ENCODE measurements around the gene PCSK5. TPM values are rescaled to one million over a fixed set of nuclear protein-coding genes. Genes with fewer than 3 reads are reported as not detected.

Gene PCSK5
- total RNA-seq, 2 donors from 2014 or later = 41.2 to 63.7 TPM

DNA sequence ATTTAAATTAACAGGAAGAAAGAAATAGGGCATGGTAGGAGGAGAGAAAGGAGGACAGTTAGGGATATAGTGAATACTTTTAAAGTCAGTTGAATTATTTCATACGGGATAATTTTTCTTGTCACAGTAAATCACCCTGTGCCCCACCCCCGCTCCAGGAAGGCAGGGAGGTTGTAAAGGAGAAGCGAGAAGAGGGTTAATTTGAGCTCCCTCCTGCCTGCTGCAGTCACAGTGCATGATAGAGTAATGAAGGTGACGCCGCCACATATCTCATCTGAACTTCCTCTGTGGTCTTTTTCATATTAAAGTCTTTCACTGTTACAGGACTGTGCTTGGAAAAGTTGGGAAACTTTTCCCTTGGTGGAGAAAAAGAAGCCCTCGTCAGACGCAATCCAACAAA lies 896 bp upstream of the PCSK5 start:
- TF ChIP-seq, protein P1, sequence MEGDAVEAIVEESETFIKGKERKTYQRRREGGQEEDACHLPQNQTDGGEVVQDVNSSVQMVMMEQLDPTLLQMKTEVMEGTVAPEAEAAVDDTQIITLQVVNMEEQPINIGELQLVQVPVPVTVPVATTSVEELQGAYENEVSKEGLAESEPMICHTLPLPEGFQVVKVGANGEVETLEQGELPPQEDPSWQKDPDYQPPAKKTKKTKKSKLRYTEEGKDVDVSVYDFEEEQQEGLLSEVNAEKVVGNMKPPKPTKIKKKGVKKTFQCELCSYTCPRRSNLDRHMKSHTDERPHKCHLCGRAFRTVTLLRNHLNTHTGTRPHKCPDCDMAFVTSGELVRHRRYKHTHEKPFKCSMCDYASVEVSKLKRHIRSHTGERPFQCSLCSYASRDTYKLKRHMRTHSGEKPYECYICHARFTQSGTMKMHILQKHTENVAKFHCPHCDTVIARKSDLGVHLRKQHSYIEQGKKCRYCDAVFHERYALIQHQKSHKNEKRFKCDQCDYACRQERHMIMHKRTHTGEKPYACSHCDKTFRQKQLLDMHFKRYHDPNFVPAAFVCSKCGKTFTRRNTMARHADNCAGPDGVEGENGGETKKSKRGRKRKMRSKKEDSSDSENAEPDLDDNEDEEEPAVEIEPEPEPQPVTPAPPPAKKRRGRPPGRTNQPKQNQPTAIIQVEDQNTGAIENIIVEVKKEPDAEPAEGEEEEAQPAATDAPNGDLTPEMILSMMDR (IDR thresholded peaks at IDR 0.05) = no peak
- Histone ChIP-seq H3K4me1 (ENCODE audit: control insufficient read depth in 1 of 2, low read depth in 2 of 2) (peaks cover 4 to 30% of the 10 kb centered on the region in 2 donors), H3K4me3 (peak overlapping the region; percentile 92), H3K27ac (peak overlapping the region; percentile 92 to 93), H3K36me3 (no peaks in the 10 kb centered on the region), H3K9me3 (no peaks in the 10 kb centered on the region), H3K27me3 (replicated peaks; ENCODE audit: insufficient read depth) (no peaks in the 10 kb centered on the region)
- no peak for DNase-seq (ENCODE audit: low spot score)
- peak; percentile 22 for ATAC-seq (ENCODE audit: insufficient number of reproducible peaks, low FRiP score, low read depth)

- peak overlapping the region; percentile 92 for H3K4me3 ChIP-seq
- TF ChIP-seq, protein P1 (IDR thresholded peaks at IDR 0.05) = no peak
- no peaks in the 10 kb centered on the region for H3K9me3 ChIP-seq
- peak overlapping the region; percentile 92 to 93 for H3K27ac ChIP-seq
- DNase-seq (ENCODE audit: low spot score) (no peak), ATAC-seq (ENCODE audit: insufficient number of reproducible peaks, low FRiP score, low read depth) (peak; percentile 25)
- H3K36me3 ChIP-seq = no peaks in the 10 kb centered on the region
- no peaks in the 10 kb centered on the region for H3K27me3 ChIP-seq (replicated peaks; ENCODE audit: insufficient read depth)
- peaks cover 4 to 34% of the 10 kb centered on the region in 2 donors for H3K4me1 ChIP-seq (ENCODE audit: control insufficient read depth in 1 of 2, low read depth in 2 of 2)
These were observed 449 bp upstream of the PCSK5 start for GRCh38 chr9:75889977-75890471.

DNA sequence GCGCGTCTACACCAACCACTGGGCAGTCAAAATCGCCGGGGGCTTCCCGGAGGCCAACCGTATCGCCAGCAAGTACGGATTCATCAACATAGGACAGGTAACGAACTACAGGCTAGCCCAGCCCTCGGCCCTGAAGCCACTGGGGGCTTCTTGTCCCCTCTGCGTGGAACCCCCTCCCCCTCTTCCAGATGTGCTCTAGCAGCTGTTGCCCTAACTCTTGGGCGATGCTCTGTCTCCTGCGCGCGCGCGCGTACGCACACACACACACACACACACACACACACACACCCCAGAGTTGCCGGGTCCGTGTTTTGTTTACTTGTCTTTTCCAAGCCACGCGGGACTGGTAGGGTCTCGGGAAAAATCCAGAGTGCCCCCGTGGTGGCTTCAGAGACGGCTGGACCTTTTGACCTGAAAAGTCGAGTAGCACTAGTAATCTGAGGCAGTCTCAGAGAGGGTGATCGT lies 836 bp downstream of the PCSK5 start:
- Histone ChIP-seq H3K36me3 (no peaks in the 10 kb centered on the region), H3K27ac (peak overlapping the region; percentile 92 to 93), H3K4me3 (peak overlapping the region; percentile 92), H3K9me3 (no peaks in the 10 kb centered on the region), H3K27me3 (replicated peaks; ENCODE audit: insufficient read depth) (no peaks in the 10 kb centered on the region), H3K4me1 (ENCODE audit: control insufficient read depth in 1 of 2, low read depth in 2 of 2) (peaks cover 4 to 38% of the 10 kb centered on the region in 2 donors)
- no peak for ATAC-seq (ENCODE audit: insufficient number of reproducible peaks, low FRiP score, low read depth)
- TF ChIP-seq, protein P1 (IDR thresholded peaks at IDR 0.05) = no peak
- no peak for DNase-seq (ENCODE audit: low spot score)

GRCh38 chr9:75891771-75892215 lies 1.3 kb downstream of the PCSK5 start:
- Histone ChIP-seq H3K27ac (peak overlapping the region; percentile 92 to 93), H3K9me3 (no peaks in the 10 kb centered on the region), H3K27me3 (replicated peaks; ENCODE audit: insufficient read depth) (no peaks in the 10 kb centered on the region), H3K36me3 (no peaks in the 10 kb centered on the region), H3K4me1 (ENCODE audit: control insufficient read depth in 1 of 2, low read depth in 2 of 2) (peaks cover 4 to 43% of the 10 kb centered on the region in 2 donors), H3K4me3 (peak overlapping the region; percentile 92)
- DNase-seq (ENCODE audit: low spot score) (no peak), ATAC-seq (ENCODE audit: insufficient number of reproducible peaks, low FRiP score, low read depth) (peak; percentile 1)
- TF ChIP-seq, protein P1 (IDR thresholded peaks at IDR 0.05) = no peak

- Histone ChIP-seq H3K27me3 (replicated peaks; ENCODE audit: insufficient read depth) (no peaks in the 10 kb centered on the region), H3K36me3 (no peaks in the 10 kb centered on the region), H3K9me3 (no peaks in the 10 kb centered on the region), H3K4me3 (peak overlapping the region; percentile 92), H3K4me1 (ENCODE audit: control insufficient read depth in 1 of 2, low read depth in 2 of 2) (peaks cover 4 to 47% of the 10 kb centered on the region in 2 donors), H3K27ac (peak overlapping the region; percentile 92 to 93)
- DNase-seq (ENCODE audit: low spot score) = no peak
- TF ChIP-seq, protein P1 (IDR thresholded peaks at IDR 0.05) = no peak
- no peak for ATAC-seq (ENCODE audit: insufficient number of reproducible peaks, low FRiP score, low read depth)
These were observed 1.9 kb downstream of the PCSK5 start for GRCh38 chr9:75892216-75892911.

Data from thoracic aorta (tissue), 2 donors.